ENCODE results near the gene SLIT3.

GRCh38 chr5:169051351-169051750 is 249.6 kb downstream of the SLIT3 start:
- TF ChIP-seq ZNF138 (tag by site-specific recombination; IDR thresholded peaks at IDR 0.05; ENCODE audit: borderline replicate concordance): no peak
- TF ChIP-seq ZBTB26 (tag by site-specific recombination; optimal IDR thresholded peaks at IDR 0.05): no peak
- no peak for TF ChIP-seq CTCF (tag by site-specific recombination; IDR thresholded peaks at IDR 0.05)
- TF ChIP-seq SP7 (tag by site-specific recombination; IDR thresholded peaks at IDR 0.05): no peak
- TF ChIP-seq REST (tag by site-specific recombination; IDR thresholded peaks at IDR 0.05): no peak
- no peak for TF ChIP-seq ZNF670 (tag by site-specific recombination; IDR thresholded peaks at IDR 0.05; ENCODE audit: low read depth)
- TF ChIP-seq PRDM10 (tag by site-specific recombination; IDR thresholded peaks at IDR 0.05): no peak
- no peak for TF ChIP-seq ZNF449 (tag by site-specific recombination; IDR thresholded peaks at IDR 0.05)
- TF ChIP-seq ZNF416 (tag by site-specific recombination; IDR thresholded peaks at IDR 0.05): no peak
- TF ChIP-seq ZNF280D (tag by site-specific recombination; IDR thresholded peaks at IDR 0.05): no peak
- TF ChIP-seq ZNF121 (tag by site-specific recombination; IDR thresholded peaks at IDR 0.05): no peak
- no peak for TF ChIP-seq TSHZ1 (tag by site-specific recombination; IDR thresholded peaks at IDR 0.05; ENCODE audit: borderline replicate concordance)
